ENCODE results near the gene PDSS1.

The PDSS1 gene

DNA sequence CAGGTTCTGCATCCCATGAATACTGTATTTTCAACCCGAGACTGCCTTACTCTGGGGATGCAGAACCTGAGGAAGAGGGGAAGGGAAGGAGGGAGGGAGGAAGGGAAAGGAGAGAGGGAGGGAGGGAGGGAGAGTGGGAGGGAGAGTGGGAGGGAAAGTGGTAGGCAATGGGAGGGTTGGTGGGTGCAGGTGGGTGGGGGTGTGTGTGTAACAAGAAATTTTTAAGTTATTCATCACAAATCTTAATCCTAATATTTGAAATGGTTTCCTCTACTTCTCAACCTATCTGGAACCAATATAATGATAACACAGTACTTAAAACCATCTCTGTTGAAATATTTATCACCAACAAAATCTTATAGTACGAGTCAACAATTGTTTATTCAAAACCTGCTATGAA lies 68.0 kb downstream of the PDSS1 start:
- Histone ChIP-seq H3K36me3 (ENCODE audit: control insufficient read depth, insufficient read depth, low read length) (no peaks in the 10 kb centered on the region), H3K9me3 (ENCODE audit: control insufficient read depth, low read length) (no peaks in the 10 kb centered on the region), H3K4me3 (ENCODE audit: insufficient read depth, low read depth, low read length) (no peak overlapping the region), H3K4me1 (ENCODE audit: control insufficient read depth, insufficient read depth, low read length) (no peaks in the 10 kb centered on the region), H3K27me3 (ENCODE audit: control insufficient read depth, insufficient read depth, low read length, poor library complexity, severe bottlenecking) (no peaks in the 10 kb centered on the region), H3K27ac (ENCODE audit: insufficient read depth, low read depth, low read length, poor library complexity, severe bottlenecking) (no peak overlapping the region)
- 75 to 94% methylated on average over 2 of the region's 2 CpGs for WGBS, 2 experiments

- 95 to 100% methylated on average over 2 to 3 of the region's 4 CpGs for WGBS, 2 experiments
- H3K27ac ChIP-seq (ENCODE audit: insufficient read depth, low read depth, low read length, poor library complexity, severe bottlenecking): no peak overlapping the region
- no peaks in the 10 kb centered on the region for H3K9me3 ChIP-seq (ENCODE audit: control insufficient read depth, low read length)
- H3K36me3 ChIP-seq (ENCODE audit: control insufficient read depth, insufficient read depth, low read length): no peaks in the 10 kb centered on the region
- no peaks in the 10 kb centered on the region for H3K4me1 ChIP-seq (ENCODE audit: control insufficient read depth, insufficient read depth, low read length)
- H3K4me3 ChIP-seq (ENCODE audit: insufficient read depth, low read depth, low read length): no peak overlapping the region
- H3K27me3 ChIP-seq (ENCODE audit: control insufficient read depth, insufficient read depth, low read length, poor library complexity, severe bottlenecking): no peaks in the 10 kb centered on the region
These were observed 72.6 kb downstream of the PDSS1 start for GRCh38 chr10:26770069-26770468.

GRCh38 chr10:26773633-26774032 lies 76.1 kb downstream of the PDSS1 start:
- Histone ChIP-seq H3K27ac (ENCODE audit: insufficient read depth, low read depth, low read length, poor library complexity, severe bottlenecking) (no peak overlapping the region), H3K9me3 (ENCODE audit: control insufficient read depth, low read length) (no peaks in the 10 kb centered on the region), H3K4me1 (ENCODE audit: control insufficient read depth, insufficient read depth, low read length) (no peaks in the 10 kb centered on the region), H3K27me3 (ENCODE audit: control insufficient read depth, insufficient read depth, low read length, poor library complexity, severe bottlenecking) (no peaks in the 10 kb centered on the region), H3K36me3 (ENCODE audit: control insufficient read depth, insufficient read depth, low read length) (no peaks in the 10 kb centered on the region), H3K4me3 (ENCODE audit: insufficient read depth, low read depth, low read length) (no peak overlapping the region)
- WGBS, 2 experiments: 94 to 96% methylated on average over 2 of the region's 2 CpGs

DNA sequence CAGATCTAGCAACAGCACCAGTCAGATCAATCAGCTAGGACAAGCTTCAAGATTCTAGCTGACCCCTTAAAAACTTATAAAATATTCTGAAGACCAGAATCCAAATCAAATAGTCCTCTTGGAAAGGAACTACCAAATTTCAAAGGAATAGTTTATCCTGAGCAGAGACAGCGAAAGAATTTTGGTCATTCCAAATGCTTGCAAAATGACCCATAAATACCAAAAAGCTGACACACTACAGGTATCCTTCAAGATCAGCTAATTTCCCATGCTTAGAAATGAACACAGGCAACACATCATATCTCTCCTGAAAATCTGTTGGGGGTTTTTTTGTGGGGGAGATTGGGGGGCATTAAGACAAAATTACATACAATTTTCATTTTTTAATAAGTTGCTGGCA lies 78.8 kb downstream of the PDSS1 start:
- no peaks in the 10 kb centered on the region for H3K36me3 ChIP-seq (ENCODE audit: control insufficient read depth, insufficient read depth, low read length)
- H3K4me1 ChIP-seq (ENCODE audit: control insufficient read depth, insufficient read depth, low read length): no peaks in the 10 kb centered on the region
- H3K4me3 ChIP-seq (ENCODE audit: insufficient read depth, low read depth, low read length): no peak overlapping the region
- H3K9me3 ChIP-seq (ENCODE audit: control insufficient read depth, low read length): no peaks in the 10 kb centered on the region
- WGBS, 2 experiments: 100% methylated on average over 1 of the region's 1 CpG
- H3K27ac ChIP-seq (ENCODE audit: insufficient read depth, low read depth, low read length, poor library complexity, severe bottlenecking): no peak overlapping the region
- no peaks in the 10 kb centered on the region for H3K27me3 ChIP-seq (ENCODE audit: control insufficient read depth, insufficient read depth, low read length, poor library complexity, severe bottlenecking)

DNA sequence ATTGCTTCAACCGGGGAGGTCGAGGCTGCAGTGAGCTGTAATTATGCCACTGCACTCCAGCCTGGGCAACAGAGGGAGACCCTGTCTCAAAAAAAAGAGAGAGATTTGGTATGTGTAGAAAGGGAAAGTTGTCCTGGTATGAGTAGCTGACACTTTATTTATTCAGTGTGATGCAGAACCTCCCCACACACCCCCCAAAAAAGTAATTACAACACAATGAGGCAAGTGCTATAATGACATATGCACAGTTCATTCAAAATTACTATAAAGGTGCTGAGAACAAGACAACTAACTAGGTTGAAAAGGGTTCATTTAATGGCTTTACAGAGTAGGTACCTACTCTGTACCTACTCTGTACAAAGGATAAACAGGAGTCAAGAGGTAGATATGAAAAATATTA lies 80.2 kb downstream of the PDSS1 start:
- Histone ChIP-seq H3K27ac (ENCODE audit: insufficient read depth, low read depth, low read length, poor library complexity, severe bottlenecking) (no peak overlapping the region), H3K27me3 (ENCODE audit: control insufficient read depth, insufficient read depth, low read length, poor library complexity, severe bottlenecking) (no peaks in the 10 kb centered on the region), H3K4me3 (ENCODE audit: insufficient read depth, low read depth, low read length) (no peak overlapping the region), H3K9me3 (ENCODE audit: control insufficient read depth, low read length) (no peaks in the 10 kb centered on the region), H3K4me1 (ENCODE audit: control insufficient read depth, insufficient read depth, low read length) (no peaks in the 10 kb centered on the region), H3K36me3 (ENCODE audit: control insufficient read depth, insufficient read depth, low read length) (no peaks in the 10 kb centered on the region)
- 93 to 94% methylated on average over 2 of the region's 2 CpGs for WGBS, 2 experiments

DNA sequence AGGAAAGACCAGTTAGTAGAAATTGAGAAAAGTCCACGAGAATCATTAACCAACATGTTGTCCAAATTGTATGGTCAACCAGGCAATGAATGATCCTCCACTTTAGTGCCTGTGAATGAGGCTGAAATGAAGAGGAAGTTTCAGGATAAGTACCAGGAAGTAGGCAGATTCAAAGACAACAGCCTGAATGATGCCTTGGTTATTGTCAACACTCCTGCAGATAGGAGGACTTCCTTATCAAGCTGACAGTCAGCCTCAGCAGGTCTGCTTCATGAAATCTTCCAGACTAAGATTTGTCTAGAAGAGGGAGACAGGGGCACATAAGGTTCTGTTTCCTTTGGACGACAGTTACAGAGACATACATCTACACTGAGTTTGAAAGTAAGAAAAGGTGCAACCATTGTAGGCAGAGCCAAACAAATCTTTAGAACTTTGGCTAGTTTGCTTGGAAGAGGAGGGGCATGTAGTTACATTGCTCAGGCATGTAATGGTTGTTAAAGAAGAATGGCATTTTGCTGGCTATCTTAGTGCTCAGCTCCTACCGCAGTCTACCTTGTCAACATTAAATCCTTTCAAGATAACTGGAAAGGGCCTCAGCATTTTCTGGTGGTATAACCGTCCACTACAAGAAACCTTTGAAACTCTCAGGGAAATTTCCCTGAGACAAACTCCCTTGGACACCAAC lies 81.8 kb downstream of the PDSS1 start:
- WGBS, 2 experiments: 94 to 98% methylated on average over 4 of the region's 4 CpGs
- H3K36me3 ChIP-seq (ENCODE audit: control insufficient read depth, insufficient read depth, low read length): no peaks in the 10 kb centered on the region
- H3K27me3 ChIP-seq (ENCODE audit: control insufficient read depth, insufficient read depth, low read length, poor library complexity, severe bottlenecking): no peaks in the 10 kb centered on the region
- H3K27ac ChIP-seq (ENCODE audit: insufficient read depth, low read depth, low read length, poor library complexity, severe bottlenecking): no peak overlapping the region
- no peak overlapping the region for H3K4me3 ChIP-seq (ENCODE audit: insufficient read depth, low read depth, low read length)
- H3K9me3 ChIP-seq (ENCODE audit: control insufficient read depth, low read length): no peaks in the 10 kb centered on the region
- H3K4me1 ChIP-seq (ENCODE audit: control insufficient read depth, insufficient read depth, low read length): no peaks in the 10 kb centered on the region

DNA sequence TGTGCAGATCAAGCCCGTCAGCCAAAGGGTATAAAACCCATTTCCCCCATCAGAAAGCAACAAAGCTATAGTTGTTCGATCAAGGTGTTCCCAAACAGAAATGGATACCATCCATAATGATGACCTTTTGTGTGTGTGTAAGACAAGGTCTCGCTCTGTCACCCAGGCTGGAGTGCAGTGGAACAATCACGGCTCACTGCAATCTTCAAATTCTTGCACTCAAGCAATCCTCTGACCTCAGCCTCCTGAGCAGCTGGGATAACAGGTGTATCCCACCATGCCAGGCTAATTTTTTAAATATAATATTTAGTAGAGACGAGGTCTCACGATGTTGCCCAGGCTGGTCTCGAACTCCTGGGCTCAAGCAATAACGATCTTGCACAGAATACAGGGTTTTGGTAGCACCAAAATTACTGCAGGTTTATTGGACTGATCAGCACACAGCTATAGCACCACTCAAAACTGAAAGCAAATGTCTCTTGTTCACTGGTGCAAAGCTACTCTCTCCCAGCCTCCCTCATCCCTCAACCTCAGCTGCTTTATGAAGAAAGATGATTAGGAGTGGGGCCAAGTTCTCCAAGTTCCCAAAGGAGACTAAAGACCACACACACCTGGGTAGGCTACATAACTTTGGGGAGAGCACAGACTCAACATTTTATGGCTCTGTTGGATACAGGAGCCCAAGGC lies 82.7 kb downstream of the PDSS1 start:
- WGBS, 2 experiments: 92 to 93% methylated on average over 8 of the region's 8 CpGs

DNA sequence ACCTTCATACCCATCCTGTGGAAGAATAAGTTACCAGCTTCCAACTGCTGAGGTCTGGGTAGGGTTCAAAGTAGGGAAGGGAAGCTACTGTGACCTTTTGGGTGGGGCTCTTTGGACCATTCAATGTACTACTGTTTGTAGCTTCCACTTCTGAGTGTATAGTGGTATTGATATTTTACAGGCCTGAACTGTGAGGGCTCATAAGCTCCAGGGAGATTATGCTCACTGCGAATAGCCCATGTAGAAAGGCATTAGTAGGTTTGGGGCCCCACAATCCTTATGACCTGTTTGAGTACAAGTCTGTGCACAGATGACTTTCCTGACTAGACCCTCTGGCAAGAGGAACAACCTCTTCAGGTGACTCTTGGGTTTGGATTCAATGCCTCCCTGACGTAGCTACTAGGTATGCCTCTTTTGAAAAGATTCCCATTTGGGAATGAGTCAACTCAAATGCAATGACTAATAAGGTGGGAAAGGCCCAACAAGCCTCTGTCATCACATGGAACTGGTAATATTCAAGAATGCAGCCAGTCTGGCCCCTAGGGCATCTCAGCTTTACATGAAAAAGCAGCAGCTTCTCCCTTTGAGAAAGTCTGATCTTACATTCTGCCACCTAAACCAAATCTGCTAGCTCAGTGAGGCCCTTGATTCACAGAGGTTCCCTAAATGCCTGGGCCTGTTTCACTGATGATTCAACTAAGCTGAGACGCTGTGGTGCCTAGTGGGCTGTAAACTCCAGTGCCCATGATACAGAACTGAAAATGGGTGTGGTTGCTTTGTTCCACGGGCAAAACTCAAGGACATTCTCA lies 83.5 kb downstream of the PDSS1 start:
- Histone ChIP-seq H3K27me3 (ENCODE audit: control insufficient read depth, insufficient read depth, low read length, poor library complexity, severe bottlenecking) (no peaks in the 10 kb centered on the region), H3K9me3 (ENCODE audit: control insufficient read depth, low read length) (no peaks in the 10 kb centered on the region), H3K4me1 (ENCODE audit: control insufficient read depth, insufficient read depth, low read length) (no peaks in the 10 kb centered on the region), H3K4me3 (ENCODE audit: insufficient read depth, low read depth, low read length) (no peak overlapping the region), H3K36me3 (ENCODE audit: control insufficient read depth, insufficient read depth, low read length) (no peaks in the 10 kb centered on the region), H3K27ac (ENCODE audit: insufficient read depth, low read depth, low read length, poor library complexity, severe bottlenecking) (no peak overlapping the region)
- WGBS, 2 experiments: 75 to 86% methylated on average over 4 of the region's 4 CpGs

More for the DNA sequence above, 82.7 kb downstream of the PDSS1 start:
- H3K9me3 ChIP-seq (ENCODE audit: control insufficient read depth, low read length): no peaks in the 10 kb centered on the region
- no peak overlapping the region for H3K4me3 ChIP-seq (ENCODE audit: insufficient read depth, low read depth, low read length)
- no peaks in the 10 kb centered on the region for H3K27me3 ChIP-seq (ENCODE audit: control insufficient read depth, insufficient read depth, low read length, poor library complexity, severe bottlenecking)
- H3K36me3 ChIP-seq (ENCODE audit: control insufficient read depth, insufficient read depth, low read length): no peaks in the 10 kb centered on the region
- H3K4me1 ChIP-seq (ENCODE audit: control insufficient read depth, insufficient read depth, low read length): no peaks in the 10 kb centered on the region
- no peak overlapping the region for H3K27ac ChIP-seq (ENCODE audit: insufficient read depth, low read depth, low read length, poor library complexity, severe bottlenecking)

DNA sequence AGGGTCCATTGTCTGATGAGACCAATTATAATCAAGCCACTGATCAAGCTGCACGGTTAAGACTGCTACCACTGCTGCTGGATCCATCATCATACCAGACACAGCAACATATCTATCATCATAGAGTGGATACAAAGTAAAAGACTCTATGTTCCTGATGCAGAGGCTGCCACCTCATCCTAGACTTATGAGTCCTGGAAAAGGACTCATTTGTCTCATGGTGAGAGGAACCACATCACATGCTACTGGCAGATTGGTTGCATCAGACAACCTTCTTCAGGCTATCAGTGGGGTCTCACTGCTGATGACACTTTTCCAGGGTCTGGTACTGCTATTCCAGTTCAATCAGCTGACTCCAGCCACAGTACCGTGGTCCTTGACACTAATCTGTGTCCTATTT lies 84.3 kb downstream of the PDSS1 start:
- H3K27me3 ChIP-seq (ENCODE audit: control insufficient read depth, insufficient read depth, low read length, poor library complexity, severe bottlenecking): no peaks in the 10 kb centered on the region
- no peaks in the 10 kb centered on the region for H3K9me3 ChIP-seq (ENCODE audit: control insufficient read depth, low read length)
- H3K4me3 ChIP-seq (ENCODE audit: insufficient read depth, low read depth, low read length): no peak overlapping the region
- no peaks in the 10 kb centered on the region for H3K4me1 ChIP-seq (ENCODE audit: control insufficient read depth, insufficient read depth, low read length)
- H3K36me3 ChIP-seq (ENCODE audit: control insufficient read depth, insufficient read depth, low read length): no peaks in the 10 kb centered on the region
- WGBS, 2 experiments: 88 to 93% methylated on average over 2 of the region's 2 CpGs
- no peak overlapping the region for H3K27ac ChIP-seq (ENCODE audit: insufficient read depth, low read depth, low read length, poor library complexity, severe bottlenecking)

DNA sequence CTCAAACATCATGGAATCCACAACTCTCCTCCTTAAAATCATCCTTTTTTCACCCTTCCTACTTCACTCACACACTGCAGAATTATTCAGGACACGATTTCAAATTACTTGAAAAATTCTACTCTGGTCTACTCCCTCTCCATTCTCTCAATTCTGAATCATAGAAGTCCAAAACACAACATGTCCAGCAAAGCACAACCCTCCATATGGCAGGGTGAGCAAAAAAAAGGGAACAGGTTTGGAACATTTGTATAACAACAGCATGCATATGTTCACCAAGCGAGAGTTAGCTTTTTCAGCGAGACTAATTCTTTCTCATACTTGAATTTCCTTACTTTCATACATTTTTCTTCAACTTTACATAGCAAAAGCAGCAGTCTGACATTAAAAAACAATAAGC lies 89.9 kb downstream of the PDSS1 start:
- WGBS, 2 experiments: 89 to 90% methylated on average over 3 of the region's 3 CpGs

More for the DNA sequence above, 89.9 kb downstream of the PDSS1 start:
- Histone ChIP-seq H3K27ac (ENCODE audit: insufficient read depth, low read depth, low read length, poor library complexity, severe bottlenecking) (no peak overlapping the region), H3K36me3 (ENCODE audit: control insufficient read depth, insufficient read depth, low read length) (no peaks in the 10 kb centered on the region), H3K27me3 (ENCODE audit: control insufficient read depth, insufficient read depth, low read length, poor library complexity, severe bottlenecking) (no peaks in the 10 kb centered on the region), H3K4me3 (ENCODE audit: insufficient read depth, low read depth, low read length) (no peak overlapping the region), H3K9me3 (ENCODE audit: control insufficient read depth, low read length) (no peaks in the 10 kb centered on the region), H3K4me1 (ENCODE audit: control insufficient read depth, insufficient read depth, low read length) (no peaks in the 10 kb centered on the region)
